Kasumi-1 (cell line): Measurements from ENCODE around the gene WSB2.
"Not testable (repeated sequence)": the region's sequence is repeated elsewhere in the genome, so short reads cannot be mapped to it uniquely, and the experiment has no call there.

Experiments used
- DNase-seq, 2 experiments: peaks; one replicate each; lab custom pipeline; 2025; lab: John Stamatoyannopoulos, UW

WSB2 gene

DNA sequence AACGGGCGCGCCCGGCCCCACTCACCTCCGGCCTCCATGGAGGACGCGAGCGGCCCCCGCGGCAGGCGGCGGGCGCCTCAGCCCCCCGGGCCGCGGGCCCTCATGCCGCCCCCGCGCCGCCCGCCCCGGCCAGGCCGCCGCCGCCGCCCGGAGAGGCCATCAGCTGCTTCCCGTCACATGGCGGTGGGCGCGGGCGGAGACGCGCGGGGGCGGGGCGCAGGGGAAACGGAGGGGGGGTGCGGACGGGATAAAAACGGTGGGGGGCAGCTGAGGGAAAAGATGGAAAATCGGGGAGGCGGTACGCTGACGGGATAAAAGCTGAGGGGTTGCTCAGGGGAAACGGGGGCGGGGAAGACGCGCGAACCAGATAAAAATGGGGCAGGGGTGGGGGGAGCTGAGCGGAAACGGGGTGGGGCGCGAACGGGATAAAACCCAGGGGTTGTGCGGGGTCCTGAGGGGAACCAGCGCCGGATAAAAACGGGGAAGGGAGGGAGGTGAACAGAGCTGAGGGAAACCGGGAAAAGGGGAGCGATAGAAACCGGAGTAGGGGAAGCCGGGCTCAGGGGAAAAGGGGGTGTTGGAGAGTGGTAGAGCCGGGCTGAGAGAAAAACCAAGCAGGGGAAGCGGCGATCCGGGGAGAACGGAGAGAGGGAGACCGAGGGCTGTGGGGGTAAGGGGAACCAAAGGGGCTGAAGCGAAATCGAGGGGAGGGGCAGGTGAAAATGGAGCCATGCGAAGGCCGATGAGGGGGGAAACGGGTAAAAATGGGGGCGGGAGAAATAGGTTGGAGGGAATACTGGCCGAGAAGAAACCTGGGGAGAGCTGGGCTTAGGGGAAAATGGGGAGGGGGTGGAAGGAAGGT, at the start of gene WSB2:
TSS of gene WSB2 (minus strand) at position 169 of the 862 bp plus-strand sequence. CDS start at position 38, 131 bp downstream.
- DNase-seq, result peak; percentile 43 to 53

DNA sequence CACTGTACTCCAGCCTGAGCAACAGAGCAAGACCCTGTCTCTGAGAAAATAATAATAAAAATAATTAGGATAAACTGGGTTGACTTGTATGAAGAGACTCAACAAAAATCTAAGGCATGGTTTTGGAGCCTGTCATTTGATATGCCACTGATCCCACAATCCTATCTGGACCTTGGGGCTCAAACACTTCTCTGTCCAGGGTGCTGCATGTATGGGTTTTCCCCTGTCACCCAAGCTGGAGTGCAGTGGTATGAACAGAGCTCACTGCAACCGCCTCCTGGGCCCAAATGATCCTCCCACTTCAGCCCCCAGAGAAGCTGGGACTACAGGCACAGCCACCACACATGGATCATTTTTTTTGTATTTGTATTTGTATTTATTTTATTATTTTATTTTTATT, 48.1 kb upstream of the WSB2 start:
- DNase-seq, result no peak

DNA sequence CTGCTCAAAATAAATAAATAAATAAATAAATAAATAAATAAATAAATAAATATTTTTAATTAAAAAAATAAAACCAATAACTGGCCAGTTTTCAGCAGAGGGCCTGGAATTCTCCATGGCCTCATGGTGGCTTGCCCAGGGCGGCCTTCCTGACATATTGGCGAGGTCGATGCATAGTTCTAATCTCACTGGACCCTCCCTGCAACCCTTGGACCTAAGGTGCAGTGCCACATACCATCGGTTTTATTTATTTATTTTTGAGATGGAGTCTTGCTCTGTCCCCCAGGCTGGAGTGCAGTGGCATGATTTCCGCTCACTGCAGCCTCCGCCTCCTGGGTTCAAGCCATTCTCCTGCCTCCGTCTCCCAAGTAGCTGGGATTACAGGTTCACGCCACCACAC, 46.7 kb upstream of the WSB2 start:
- DNase-seq, result no peak

GRCh38 chr12:118107011-118107410, 46.0 kb upstream of the WSB2 start:
- DNase-seq, result no peak

DNA sequence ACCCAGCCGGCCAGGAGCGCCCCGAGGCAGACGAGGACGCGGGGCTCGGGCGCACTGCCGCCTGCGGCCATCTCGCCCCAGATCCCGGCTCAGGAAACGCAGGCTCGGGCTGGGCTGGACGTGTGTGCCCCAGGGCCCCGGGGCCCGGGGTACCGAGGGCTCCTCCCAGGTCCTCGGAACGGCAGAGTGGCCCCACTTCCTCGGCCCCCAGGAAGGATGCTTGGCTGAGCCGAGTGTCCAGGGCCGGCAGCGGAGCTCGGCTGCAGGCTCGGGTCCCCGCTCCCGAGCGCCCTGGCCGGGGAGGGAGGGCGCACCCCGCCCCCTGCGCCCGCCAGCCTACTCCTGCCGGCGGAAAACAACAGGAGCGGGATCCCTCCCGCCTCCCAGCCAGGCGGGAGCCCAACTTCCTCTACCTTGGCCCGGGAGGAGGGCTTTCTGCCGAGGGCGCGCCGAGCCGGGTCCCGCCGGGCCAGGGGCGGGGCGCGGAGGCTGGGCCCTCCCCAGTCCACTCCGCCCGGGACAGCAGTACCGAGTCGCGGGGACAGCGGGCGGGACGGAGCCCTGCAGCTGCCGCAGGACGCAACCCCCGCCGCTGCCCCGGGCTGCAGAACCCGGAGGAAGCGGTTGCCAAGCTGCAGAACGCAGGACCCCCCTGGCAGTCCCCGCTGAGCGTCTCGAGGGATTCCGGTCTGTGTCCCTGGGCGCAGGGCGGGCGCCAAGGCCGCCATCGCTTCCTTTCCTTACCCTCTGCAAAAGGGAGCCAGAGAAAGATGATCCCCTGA, 42.8 kb upstream of the WSB2 start, which contains the start of gene VSIG10:
TSS of gene VSIG10 (minus strand) at position 411 of the 782 bp plus-strand sequence. CDS start at position 71, 340 bp downstream.
- peak; percentile 67 to 72 for DNase-seq

DNA sequence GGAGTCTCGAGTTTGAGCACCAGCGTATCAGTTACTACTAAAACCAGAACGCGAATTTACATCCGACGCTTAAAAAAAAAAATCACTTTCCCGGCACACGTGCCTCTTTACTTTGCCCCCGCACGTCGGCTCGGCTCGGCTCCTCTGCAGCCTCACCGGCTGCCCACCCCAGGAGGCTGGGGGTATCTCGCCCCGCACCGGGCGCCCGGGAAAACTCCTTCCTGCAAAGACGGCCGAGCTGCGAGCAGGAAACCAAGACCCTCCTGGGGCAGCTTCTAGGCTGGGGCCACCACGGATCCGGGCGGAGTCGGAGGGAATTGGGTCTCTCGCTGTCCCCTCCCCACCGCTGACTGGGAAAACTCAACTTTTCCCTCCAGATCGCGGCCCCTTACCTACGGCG, 42.2 kb upstream of the WSB2 start:
- DNase-seq, result peak; percentile 28 to 34

DNA sequence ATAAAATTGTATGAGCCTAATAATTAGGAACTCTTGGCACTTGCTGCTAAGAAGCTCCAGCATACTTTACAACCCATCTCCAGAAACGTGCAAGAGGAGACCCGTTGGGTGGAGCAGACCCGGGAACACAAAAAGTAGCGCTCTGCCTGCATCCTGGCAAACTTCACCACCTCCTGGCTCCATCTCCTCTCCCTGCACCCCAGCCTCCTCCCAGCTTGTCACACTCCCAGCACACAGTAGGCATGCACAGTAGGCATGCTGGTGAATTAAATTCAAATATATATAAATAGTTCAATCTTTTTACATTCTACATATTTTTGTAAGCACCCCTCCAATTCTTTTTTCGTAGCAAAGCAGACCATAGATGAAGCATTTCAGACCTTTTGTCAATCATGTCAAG, 41.6 kb upstream of the WSB2 start:
- no peak for DNase-seq

GRCh38 chr12:118102070-118102469, 41.1 kb upstream of the WSB2 start:
- no peak for DNase-seq

GRCh38 chr12:118101051-118101450, 40.1 kb upstream of the WSB2 start:
- no peak for DNase-seq

GRCh38 chr12:118098911-118099671, 38.1 kb upstream of the WSB2 start:
- DNase-seq, result no peak

- no peak for DNase-seq
Measured at GRCh38 chr12:118098401-118098800, 37.4 kb upstream of the WSB2 start.

DNA sequence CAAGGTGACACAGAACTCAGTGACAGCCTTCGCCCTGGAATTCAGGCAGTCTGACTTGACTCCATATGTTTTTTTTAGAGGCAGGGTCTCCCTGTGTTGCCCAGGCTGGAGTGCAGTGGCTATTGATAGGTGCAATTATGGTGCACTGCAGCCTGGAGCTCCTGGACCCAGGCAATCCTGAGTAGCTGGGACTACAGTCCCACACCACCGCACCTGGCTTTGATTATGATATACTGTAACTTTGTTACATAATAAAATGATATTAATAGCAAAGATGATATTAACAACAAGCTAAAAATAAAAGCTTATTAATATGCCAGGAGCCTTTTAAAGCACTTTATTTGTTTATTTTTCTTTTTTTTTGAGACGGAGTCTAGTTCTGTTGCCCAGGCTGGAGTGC, 33.1 kb upstream of the WSB2 start:
- DNase-seq, result no peak

DNA sequence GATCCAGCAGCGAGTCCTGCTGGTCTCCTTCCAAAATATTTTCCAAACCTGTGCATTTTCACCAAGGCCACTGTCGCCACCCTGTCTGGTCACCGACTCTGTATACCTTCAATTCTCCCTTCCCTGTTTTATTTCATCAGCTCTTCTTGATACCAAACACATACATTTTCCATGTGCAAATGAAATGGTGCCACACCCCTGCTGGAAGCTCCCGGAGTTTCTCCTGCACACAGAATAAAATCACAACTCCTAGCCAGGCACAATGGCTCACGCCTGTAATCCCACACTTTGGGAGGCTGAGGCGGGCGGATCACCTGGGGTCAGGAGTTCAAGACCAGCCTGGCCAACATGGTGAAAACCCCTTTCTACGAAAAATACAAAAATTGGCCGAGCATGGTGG, 28.8 kb upstream of the WSB2 start:
- no peak for DNase-seq

DNA sequence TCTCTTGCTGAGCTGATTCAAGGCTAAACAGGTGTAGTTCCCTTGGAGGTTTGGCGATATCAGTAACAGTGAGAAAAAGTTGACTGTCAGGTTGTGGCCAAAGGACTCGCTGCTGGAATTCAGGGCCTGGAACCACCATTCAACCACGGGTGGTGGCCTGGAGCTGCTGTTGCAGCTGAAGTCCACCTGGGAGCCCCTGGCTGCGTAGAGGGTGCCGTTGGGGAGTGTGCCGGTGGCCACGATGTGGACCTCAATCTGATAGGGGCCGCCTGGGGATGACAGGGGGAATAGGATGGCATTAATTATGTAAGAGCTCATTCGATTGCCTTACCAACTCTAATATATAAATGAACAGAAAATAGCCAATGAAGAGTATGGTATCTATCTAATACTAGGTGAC, 21.2 kb upstream of the WSB2 start:
- DNase-seq, result no peak

DNA sequence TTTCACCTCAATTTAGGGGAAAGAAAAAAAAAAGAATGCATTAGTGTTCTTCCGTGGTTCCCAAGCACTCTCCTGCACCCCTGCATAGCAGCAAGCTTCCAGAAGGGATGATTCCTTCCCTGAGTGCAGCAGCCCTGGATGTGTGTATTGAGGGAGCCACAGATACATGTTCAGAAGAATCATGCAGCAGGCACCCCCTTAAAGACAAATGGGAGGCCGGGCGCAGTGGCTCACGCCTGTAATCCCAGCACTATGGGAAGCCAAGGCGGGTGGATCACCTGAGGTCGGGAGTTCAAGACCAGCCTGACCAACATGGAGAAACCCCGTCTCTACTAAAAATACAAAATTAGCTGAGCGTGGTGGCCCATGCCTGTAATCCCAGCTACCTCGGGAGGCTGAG, 20.5 kb upstream of the WSB2 start:
- DNase-seq, result not testable (repeated sequence)

DNA sequence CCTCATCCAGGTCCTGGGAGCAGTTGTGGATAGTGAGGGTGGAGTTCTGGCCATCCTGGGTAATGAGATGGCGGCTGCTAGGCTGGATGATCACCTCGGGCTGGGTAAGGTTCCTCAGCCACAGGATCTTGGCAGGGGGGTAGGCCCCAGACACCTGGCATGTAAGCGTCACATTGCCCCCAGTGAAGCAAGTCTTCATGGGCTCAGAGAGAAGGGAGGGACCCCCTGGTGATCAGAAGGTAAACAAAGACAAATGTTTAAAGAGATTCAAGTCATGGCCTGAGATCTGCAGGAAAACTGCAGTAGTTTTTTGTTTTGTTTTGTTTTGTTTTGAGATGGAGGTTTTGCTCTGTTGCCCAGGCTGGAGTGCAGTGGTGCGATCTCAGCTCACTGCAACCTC, 12.8 kb upstream of the WSB2 start:
- DNase-seq, result no peak

DNA sequence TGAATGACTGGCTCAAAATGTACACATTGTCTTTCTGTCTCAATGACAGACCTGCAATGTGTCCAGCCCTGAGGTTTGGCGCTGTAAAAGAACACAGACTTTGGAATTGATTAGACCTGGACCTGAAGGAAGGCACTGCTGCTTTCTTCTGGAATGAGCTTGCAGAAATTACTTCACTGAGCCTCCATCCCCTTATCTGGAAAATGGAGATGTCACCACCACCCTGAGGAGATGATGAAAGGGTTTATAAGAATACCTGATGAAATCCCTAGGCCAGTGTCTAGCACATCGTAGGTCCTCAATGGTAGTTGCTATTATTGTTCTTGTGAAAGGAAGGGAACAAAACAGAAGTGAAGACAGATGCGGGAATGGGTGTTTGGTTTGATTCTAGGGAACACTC, 9.7 kb upstream of the WSB2 start:
- no peak for DNase-seq

DNA sequence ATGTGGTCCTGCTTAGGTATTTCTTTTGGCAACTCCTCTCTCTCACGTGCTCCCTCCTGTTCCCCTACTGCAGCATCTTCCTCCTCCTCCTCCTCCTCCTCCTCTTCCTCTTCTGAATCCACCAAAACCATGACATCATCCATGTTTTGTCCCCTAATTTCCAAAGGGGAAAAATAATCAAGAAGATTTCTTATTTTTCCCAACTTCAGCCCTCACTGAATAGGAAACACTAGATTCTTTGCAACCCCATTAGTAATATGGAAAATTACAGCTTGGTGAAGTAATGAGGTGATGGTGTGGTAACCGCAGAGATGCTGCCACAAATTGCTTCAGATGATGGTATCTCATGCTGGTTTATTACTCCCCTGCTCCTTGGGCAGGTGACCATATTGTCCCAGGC, 7.5 kb upstream of the WSB2 start:
- no peak for DNase-seq

- DNase-seq, result peak; percentile 10 to 23
Measured at GRCh38 chr12:118065380-118065779, 4.4 kb upstream of the WSB2 start.

DNA sequence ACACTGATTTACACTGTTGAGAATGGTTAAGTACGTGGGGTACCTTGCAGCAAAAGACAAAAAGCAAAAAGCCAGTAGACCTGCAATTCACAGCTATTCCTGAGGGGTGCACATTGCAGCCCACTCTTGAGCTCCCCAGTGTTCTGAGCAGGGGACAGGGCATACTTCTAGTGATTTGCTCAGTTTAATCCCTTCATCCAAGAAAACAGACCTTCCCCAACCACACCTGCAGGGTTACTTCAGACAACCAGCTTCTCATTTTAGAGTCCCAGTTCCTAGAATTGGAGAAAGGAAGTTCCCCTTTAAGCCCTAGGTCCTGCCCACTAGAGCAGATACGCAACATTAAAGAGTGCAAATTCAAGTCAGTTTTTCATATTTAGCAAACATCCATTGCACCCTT, 3.6 kb upstream of the WSB2 start:
- DNase-seq, result peak; percentile 40 to 53

GRCh38 chr12:118063576-118064391, 2.8 kb upstream of the WSB2 start:
- peak; percentile 6 to 14 for DNase-seq
